ENCODE results near the gene SLC26A11.

GRCh38 chr17:80204626-80205468, 15.4 kb upstream of the SLC26A11 start:
- TF ChIP-seq, protein P1, sequence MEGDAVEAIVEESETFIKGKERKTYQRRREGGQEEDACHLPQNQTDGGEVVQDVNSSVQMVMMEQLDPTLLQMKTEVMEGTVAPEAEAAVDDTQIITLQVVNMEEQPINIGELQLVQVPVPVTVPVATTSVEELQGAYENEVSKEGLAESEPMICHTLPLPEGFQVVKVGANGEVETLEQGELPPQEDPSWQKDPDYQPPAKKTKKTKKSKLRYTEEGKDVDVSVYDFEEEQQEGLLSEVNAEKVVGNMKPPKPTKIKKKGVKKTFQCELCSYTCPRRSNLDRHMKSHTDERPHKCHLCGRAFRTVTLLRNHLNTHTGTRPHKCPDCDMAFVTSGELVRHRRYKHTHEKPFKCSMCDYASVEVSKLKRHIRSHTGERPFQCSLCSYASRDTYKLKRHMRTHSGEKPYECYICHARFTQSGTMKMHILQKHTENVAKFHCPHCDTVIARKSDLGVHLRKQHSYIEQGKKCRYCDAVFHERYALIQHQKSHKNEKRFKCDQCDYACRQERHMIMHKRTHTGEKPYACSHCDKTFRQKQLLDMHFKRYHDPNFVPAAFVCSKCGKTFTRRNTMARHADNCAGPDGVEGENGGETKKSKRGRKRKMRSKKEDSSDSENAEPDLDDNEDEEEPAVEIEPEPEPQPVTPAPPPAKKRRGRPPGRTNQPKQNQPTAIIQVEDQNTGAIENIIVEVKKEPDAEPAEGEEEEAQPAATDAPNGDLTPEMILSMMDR (conservative IDR thresholded peaks at IDR 0.05 in 1 of 2, IDR thresholded peaks at IDR 0.05 in 1 of 2; ENCODE audit: low read depth in 1 of 2, low read length in 2 of 2) = no peak
- no peak for TF ChIP-seq EZH2 (IDR thresholded peaks at IDR 0.05; ENCODE audit: low read length, missing control alignments)
